ENCODE data around the gene VIT.
"Not testable (repeated sequence)": the region's sequence is repeated elsewhere in the genome, so short reads cannot be mapped to it uniquely, and the experiment has no call there.

The VIT gene

DNA sequence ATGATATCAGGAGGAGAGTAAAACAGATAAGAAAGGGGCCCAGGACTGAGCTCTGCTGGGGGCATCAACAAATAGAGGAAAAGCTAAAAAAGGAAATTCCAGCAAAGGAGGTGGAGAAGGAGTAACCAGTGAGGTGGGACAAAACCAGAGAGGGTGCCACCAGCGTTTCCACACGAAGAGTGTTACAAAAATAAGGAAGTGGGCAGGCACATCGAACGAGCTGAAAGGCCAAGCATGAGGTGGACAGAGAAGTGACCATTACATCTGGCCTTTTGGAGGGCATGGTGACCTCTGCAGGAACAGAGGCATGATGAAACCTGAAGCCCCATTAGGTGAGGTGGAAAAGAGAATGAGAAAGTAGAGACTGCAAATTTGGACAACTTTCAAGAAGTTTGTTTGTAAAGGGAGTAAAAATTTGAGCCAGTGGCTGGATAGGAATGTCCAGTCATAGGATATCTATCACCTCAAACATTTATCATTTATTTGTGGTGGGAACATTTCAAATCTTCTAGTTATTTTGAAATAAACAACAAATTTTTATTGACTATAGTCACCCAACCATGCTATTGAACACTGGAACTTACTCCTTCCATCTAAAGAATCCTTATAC lies 18.4 kb upstream of the VIT start:
- no peak for DNase-seq (ENCODE audit: low spot score)

DNA sequence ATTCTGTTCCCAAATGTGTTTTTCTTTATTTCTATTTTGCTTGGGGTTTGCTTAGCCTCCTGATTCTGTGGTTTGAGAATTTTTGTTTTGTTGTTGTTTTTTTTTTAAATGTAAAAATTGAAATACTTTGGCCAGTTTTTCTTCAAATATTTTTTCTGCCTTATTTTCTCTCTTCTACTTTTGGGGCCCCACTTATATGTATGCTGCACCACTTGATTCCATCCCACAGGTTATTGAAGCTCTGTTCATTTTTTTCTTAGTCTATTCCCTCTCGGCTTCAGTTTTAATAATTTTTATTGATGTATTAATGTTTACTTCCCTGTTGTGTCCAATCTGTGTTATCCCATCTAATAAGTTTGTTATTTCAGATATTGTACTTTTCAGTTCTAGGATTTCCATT lies 17.7 kb upstream of the VIT start:
- DNase-seq (ENCODE audit: low spot score) = no peak

DNA sequence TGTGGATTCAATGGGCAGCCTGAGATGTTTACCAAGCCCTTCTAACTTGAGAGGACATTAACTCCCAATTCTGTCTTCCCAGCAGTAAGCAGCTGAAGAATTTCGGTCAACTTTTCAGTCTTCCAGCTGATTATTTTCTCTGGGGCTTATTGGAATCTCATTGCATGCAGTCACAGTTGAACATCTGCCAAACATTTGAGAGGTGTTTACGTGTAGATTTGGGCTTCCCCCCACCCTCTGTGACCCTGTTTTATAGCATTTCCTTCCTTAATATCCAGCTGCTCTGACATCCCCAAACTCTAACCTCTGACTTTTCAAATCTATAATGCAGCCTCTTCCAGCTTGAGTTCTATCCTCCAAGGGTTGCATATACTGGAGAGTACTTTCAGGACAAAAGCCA lies 16.5 kb upstream of the VIT start:
- no peak for DNase-seq (ENCODE audit: low spot score)

DNA sequence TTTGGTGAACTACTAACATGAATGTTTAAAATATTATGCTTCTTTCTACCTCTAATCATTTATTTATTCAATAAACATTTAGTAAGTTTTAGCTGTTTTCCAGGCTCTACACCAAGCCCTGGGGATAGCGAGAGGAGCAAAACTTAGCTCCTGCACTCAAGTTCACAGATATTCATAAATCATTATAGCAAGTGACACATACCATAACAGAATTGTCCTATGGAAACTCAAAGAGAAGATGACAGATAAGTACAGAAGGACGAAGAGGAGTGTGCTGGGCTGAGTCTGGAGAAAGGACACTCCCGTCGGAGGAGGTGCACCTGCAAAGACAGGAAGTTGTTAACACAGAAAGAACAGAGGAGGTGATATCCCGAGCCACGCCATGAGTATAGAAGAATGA lies 13.9 kb upstream of the VIT start:
- no peak for DNase-seq (ENCODE audit: low spot score)

DNA sequence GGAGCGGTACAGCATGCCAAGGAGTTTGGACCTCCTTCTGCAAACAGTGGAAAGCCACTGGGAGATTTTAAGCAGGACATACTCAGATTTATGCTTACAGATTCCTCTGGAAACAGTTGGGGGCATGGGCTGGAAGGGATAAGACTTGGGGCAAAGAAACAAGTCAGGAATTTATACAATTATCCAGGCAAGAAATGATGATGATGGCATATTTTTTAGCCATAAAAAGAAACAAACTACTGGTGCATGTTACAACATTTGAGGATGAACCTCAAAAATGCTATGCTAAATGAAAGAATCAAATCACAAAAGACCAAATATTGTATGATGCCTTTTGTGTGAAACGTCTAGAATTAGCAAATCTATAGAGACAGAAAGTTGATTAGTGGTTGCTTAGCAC lies 13.5 kb upstream of the VIT start:
- no peak for DNase-seq (ENCODE audit: low spot score)

DNA sequence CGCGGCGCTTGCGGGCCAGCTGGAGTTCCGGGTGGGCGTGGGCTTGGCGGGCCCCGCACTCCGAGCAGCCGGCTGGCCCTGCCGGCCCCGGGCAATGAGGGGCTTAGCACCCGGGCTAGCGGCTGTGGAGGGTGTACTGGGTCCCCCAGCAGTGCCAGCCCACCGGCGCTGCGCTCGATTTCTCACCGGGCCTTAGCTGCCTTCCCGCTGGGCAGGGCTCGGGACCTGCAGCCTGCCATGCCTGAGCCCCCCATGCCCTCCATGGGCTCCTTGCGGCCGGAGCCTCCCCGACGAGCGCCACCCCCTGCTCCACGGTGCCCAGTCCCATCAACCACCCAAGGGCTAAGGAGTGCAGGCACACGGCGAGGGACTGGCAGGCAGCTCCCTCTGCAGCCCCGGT lies 8.2 kb upstream of the VIT start:
- not testable (repeated sequence) for DNase-seq (ENCODE audit: low spot score)

DNA sequence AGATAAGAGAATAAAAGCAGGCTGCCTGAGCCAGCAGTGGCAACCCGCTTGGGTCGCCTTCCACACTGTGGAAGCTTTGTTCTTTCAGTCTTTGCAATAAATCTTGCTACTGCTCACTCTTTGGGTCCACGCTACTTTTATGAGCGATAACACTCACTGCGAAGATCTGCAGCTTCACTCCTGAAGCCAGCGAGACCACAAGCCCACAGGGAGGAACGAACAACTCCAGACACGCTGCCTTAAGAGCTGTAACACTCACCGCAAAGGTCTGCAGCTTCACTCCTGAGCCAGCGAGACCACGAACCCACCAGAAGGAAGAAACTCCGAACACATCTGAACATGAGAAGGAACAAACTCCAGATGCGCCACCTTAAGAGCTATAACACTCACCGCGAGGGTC lies 7.5 kb upstream of the VIT start:
- DNase-seq (ENCODE audit: low spot score) = not testable (repeated sequence)

DNA sequence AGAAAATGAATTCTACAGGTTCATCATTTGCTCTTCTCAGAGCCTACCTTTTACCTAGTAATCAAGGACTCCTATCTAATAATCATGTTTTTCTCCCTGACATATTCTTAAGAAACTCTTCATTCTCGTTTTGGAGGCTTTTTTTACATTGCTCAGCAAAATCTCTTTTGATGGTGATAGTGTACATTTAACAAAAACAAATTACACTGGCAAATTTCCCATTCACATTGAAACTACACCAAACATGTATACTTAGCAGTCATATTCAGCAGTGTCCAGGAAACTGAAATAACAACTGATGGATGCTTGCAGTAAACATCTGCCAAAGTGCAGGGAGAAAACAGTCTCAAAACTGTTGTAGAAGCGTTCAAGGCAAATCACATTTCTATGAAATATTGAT lies 4.4 kb upstream of the VIT start:
- DNase-seq (ENCODE audit: low spot score) = no peak

DNA sequence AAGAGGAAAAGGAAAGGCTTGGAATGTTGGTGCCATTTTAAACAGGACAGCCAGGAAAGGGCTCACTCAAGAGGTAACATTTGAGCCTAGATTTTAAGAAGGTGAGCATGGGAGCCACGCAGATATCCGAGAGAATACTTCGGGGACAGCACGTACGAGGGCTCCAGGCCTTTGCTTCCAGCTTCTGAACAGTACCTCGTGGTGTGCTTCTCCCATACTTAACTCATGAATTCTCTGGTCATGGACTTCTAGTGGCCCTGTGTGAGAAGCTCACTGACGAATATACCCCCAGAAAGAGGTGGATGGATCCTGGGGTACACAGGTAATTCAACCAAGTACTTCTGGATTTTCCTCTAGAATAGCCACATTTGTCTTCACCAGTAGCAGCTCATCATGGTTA lies 2.7 kb upstream of the VIT start:
- DNase-seq (ENCODE audit: low spot score) = no peak

DNA sequence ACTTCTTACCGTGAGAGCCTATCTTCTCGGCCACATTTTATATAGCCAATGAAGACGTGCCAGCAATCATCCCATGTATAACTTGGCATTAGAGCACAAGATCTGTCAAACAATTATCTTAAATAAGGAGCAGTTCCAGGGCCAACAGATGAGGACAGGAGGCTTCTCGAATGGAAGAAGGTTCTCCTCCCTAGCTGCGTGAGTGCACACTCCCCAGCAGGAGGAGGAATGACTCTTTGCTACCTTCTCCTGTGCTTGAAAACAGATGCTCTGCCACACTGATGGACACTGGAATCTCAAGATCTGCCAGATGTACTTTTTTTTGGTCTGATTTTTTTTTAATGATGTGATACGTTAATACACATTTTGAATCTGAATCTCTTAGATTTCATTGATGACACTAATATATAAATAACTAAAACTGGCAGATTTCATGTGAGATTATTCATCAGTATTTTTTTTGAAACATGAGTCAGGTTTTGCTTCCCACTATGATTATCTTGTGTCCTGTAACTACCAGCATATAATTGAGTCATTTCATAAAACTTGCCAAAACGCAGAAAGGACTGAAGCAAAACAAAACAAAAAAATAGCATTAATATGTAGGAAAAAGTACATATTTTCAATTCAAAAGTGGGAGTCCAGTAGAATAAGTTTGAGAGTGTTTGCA lies 626 bp upstream of the VIT start:
- no peak for DNase-seq (ENCODE audit: low spot score)

DNA sequence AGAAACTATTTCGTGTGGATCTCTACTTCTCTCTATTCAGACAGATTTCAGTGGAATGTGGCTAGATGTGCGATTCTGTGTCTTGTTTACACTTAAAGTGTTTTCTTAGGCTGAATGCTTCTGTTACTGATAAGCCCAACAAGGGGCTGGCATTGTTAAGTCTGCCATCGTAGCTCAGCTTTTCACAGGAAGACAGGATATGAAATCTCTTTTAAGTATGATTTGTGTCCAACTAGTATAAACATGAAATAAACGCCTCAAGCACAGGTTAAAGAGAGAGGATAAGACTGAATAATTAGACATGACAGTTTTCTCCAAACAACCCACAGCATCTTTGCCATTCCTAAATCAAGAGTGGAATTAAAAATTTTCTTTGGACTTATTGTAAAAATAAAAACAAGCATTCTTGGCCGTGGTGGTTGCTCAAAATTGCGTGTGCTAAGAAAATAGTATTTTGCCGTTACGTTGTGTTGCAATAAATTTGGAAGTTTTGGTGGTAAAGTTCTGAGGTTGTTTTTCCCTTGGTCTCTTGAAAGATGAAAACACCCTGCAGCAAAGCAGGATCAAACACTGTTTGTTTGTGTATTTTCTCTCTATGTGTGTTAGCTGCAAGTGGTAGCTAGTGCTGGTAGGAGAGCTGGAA lies 1.0 kb downstream of the VIT start:
- DNase-seq (ENCODE audit: low spot score) = no peak

DNA sequence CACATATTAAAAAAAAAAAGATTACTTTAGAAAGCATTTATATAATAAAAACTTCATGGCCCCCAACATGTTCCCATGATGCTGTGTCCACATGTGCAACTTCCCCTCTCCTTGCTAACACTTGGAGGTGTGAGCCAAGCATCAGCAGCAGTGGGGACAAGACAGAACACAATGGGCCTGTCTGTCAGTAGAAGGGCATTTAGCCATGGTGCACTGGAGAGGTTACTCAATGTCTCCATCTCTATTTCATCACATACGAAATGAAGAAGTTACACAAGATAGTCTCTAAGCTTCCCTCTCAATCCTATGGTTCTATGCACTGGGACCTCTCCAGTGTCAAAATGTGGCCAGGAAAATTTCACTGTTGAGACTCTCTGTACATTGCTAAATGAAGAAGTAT lies 2.5 kb downstream of the VIT start:
- DNase-seq (ENCODE audit: low spot score) = no peak

DNA sequence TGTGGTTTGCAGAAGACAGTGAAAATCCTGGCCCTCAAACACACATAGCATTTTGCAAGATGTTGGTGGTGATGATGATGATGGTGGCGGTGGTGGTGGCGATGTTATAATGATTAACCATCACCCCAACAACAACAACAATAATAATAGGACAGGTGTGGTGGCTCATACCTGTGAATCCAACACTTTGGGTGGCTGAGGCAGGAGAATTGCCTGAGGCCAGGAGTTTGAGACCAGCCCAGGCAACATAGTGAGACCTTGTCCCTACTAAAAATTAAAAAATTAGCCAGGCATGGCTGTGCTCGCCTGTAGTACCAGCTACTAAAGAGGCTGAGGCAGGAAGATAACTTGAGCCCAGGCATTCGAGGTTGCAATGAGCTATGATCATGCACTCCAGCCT lies 3.8 kb downstream of the VIT start:
- no peak for DNase-seq (ENCODE audit: low spot score)

DNA sequence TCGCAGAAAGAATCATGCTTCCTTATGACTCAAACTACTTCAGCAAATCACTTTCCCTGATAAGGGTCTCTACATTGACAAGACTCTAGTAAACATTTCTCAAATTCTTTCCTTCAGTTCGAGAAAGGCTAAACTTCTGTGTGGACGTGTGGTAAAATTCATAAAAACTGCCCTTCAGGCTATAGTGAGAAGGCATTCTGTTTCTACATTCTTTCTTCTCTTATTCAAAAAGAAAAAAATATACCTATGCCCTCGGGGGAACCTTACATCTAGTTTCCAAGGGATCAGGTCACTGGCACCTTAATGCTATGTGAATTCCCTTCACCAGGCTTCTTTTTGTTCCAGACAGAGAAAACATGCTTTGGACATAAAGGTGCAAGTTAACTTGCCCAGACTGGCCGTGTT lies 4.9 kb downstream of the VIT start:
- no peak for DNase-seq (ENCODE audit: low spot score)

DNA sequence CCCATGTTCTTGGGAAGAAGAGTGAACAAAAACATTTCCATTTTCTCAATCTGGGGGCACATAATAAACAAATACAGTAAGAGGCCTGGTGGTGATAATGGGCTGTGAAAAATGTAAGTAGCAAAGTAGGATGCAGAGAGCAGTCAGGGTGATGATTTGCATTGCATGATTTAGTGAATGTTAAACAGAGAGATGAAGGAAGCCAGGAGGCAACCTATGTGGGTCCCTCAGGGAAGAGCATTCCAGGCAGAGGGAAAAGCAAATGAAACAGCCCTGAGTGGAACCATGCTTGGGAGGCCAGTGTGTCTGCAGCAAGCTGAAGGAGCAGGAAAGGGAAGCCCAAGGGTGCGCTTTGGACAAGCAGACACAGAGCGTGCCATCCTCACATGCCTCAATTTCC lies 5.4 kb downstream of the VIT start:
- DNase-seq (ENCODE audit: low spot score) = no peak

DNA sequence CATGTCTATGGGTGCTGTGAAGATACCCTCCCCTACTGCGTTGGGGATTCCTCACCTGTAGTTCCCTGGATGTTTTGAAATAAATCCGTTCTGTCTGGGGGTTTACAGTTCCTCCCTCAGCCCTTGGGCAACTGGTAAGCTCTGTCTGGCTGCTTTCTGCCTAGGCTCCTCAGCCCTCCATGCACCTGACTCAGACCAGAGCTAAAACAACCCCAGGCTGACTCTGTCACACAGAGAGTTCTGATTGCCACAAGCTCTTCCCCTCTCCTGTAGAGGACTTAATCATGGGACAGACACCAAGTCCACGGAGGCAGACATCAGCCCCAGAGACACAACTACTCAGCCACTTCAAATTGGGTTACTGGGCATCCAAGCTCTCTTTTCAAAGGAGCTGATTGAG lies 6.3 kb downstream of the VIT start:
- no peak for DNase-seq (ENCODE audit: low spot score)

DNA sequence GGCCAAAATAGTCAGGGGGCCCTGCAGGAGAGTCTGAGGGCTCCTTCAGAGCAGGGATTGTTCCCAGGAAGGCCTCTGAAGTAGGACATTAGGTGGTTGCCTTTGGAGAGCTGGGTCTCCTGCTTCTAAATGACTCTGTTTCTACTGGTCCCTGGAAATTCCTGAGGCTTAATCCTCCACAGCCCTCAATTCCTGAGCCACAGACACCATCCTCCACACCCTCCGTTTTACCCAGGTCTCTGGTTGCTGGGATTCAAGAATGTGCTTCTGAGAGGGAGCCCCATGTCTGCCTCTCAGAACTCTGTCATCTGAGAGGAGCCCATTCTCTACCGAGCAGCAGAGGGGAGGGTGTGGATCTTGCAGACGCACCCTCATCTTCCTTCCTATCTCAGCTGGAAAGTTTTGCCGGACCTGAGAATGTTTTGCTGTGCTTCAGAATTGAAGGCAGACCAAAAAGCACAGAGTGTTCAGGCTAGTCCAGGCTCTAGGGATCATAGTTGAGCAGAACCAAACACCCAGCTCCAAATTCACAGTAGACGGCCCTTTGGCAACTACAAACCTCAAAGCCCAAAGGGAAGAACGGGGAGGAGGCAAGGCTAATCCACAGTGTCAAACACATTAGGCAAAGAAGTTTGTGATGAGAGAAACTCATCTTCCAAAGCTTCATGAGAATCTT lies 8.1 kb downstream of the VIT start:
- no peak for DNase-seq (ENCODE audit: low spot score)

DNA sequence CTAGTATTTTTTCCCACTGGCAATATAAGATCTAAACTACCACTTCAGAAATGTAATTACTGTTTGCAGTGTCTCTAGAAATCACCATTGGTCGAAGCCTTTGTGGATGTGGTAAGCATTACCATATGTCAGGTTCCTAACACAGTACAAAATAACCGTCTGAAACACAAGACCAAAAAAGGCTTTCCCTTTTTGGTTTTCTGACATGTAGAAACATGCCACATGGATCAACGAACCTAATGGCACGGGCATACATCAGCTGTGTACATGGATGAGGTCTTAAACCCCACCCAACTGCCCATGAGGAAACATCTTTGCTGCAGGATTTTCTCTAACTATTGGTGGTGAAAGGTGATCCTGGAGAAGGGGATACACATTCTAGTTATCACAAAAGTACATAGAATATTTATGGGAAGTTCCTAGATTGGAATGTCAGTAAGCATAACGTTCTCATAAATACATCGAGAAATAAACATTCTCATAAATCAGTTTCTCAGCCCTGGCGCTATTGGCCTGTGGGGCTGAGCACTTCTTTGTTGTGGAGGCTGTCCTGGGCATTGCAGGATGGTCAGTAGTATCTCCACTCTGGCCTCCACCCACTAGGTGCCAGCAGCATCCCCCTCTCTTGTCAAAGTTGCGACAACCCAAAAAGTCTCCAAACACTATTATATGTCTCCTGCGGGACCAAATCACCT lies 9.0 kb downstream of the VIT start:
- no peak for DNase-seq (ENCODE audit: low spot score)

DNA sequence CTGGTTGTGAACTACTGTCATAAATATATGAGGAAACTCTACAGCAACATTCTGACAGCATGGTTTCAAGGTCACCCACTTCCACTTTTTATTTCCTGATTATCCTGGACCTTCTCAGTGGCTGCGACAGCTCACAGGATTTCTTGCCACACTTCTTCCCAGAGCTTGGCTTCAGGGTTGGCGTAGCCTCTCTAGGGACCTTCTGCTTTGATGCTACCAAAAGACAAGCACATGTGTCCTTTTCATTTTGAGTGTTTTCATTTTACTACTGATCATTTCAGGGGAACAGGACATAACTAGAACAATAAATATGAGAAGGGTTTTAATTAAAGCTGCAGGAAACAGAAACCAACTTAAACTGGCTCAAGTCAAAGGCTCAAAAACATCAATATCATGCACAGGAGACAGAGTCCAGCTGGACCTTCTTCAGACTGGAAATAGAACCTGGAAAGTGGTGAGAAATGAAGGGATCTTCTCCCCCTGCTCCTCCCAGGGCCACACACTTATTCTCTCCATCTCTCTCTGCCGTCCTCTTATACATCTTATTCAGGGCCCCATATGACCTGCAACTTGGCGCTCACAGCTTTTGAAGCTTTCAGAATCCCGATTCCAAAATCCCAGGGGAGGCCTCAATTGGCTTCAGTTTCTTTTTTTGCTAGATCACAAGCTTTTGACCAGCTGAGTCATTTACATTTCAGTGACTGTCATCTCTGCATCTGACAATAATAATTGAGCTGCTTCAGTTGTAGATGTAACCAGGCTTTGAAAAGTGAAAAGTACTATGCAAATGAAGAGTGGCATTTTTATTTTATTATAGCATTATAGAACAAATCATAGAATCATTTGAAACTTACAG lies 9.7 kb downstream of the VIT start:
- DNase-seq (ENCODE audit: low spot score) = no peak

DNA sequence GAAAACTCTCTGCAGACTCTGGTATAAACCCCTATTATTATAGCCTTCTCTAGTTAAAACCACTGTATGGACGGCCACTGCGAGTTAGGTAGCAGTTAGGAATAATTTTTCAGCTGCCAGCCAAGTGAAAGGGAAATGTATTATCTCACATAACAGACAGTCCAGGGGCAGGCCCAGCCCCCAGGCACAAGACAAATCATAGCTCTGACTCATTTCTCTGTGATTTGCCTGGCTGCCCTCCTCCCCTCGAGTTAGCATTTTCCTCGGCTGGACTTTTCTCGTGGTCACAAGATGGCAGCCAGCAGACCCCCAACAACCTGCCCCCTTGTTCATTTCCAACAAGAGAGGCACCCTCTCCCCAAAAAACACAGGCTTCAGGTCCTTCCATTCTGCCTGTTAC lies 10.5 kb downstream of the VIT start:
- no peak for DNase-seq (ENCODE audit: low spot score)

DNA sequence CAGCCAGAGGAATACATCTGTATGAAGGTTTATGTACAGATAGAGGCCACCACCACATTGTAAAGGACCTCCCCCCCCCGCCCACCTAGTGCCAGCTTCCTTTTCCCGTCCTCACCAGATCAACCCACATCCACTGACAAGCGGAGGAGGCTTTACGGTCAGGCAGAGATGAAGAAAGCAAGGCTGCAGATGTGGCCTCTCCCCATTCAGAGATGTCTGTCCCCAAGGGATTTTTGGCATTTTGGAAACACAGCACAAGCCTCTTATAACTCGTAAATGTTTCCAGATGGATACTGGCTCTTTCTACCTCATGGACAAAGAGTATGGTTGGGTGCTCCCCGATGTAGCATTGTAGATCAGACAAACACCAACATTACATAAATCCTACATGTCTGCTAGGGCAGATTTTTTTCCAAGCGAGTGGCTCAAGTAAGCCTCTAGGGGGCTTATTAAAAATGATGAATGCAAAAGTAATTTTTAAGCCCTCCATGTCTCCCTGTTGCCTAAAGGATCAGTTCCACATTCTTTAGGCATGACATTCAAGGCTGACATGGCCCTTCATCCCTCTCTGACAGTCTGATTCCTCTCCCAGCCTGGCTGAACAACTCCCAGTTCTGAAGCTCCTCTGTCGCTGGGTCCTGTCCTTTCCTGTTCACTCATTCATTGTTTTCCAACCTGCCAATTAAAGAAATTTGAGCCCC lies 11.7 kb downstream of the VIT start:
- no peak for DNase-seq (ENCODE audit: low spot score)

All from CD4-positive, alpha-beta T cell treated with Interleukin-6 at 100 ng/mL for 8 hours (primary cell).